ENCODE results near the gene NACC1. TPM values are rescaled to one million over a fixed set of nuclear protein-coding genes. Genes with fewer than 3 reads are reported as not detected.
A peak's percentile ranks its signal among the peaks of the same experiment; 100 is the strongest.

The NACC1 gene
- total and polyA plus RNA-seq, 2 of the 13 experiments (the other 11 are each of a cell fraction or from before 2014, with no cell fraction given), result 31.8 to 42.3 TPM

DNA sequence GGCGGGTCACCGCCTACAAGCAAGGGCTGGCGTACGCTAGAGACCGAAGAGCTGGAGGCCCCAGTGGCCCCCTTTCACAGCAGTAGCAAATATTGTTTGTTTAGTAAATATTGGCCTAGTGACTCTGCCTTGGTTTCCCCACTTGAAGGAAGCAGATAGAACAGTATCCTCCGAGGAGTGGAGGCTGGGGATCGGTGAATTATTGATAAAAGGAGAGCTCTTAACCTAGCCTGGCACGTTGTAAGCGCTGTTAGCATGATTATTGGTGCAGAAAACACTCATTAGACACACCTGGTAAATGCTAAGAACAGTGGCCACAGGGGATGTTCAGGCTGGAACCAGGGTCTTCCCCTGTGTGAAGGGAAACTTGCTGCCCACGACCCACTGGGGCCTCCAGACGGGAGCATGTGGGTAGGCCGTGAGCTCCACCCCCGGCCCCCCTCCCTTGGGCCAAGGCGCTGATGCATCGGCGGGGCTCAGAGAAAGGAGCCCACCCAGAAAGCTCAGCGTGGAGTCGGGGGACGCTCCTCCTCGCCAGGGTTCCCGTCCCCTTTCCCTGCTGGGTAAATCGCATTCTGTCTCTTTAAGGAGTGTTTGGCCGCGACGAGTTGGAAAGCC lies 34.4 kb downstream of the NACC1 start (continued):
- TF ChIP-seq HNF4G (IDR thresholded peaks at IDR 0.05; ENCODE audit: borderline replicate concordance, low read depth, low read length) (no peak), HNF4G (CRISPR knock-in tag; IDR thresholded peaks at IDR 0.05; ENCODE audit: borderline replicate concordance, low read depth) (no peak), ZNF547 (CRISPR knock-in tag; IDR thresholded peaks at IDR 0.05) (no peak), ZBTB25 (CRISPR knock-in tag; IDR thresholded peaks at IDR 0.05) (no peak), THAP8 (CRISPR knock-in tag; IDR thresholded peaks at IDR 0.05; ENCODE audit: borderline replicate concordance) (0 out of 2 replicates have a peak, but pooled peaks have one; percentile 16), ZNF782 (CRISPR knock-in tag; IDR thresholded peaks at IDR 0.05; ENCODE audit: borderline replicate concordance) (0 out of 2 replicates have a peak, but pooled peaks have one; percentile 30), ZNF687 (CRISPR knock-in tag; IDR thresholded peaks at IDR 0.05) (peak; percentile 60), TARDBP (CRISPR knock-in tag; IDR thresholded peaks at IDR 0.05) (no peak), SRSF9 (IDR thresholded peaks at IDR 0.05; ENCODE audit: borderline replicate concordance, insufficient read depth, low read depth, low read length, poor library complexity, severe bottlenecking) (no peak), ZNF878 (CRISPR knock-in tag; IDR thresholded peaks at IDR 0.05) (0 out of 2 replicates have a peak, but pooled peaks have one; percentile 24)
- TF ChIP-seq, protein P1, sequence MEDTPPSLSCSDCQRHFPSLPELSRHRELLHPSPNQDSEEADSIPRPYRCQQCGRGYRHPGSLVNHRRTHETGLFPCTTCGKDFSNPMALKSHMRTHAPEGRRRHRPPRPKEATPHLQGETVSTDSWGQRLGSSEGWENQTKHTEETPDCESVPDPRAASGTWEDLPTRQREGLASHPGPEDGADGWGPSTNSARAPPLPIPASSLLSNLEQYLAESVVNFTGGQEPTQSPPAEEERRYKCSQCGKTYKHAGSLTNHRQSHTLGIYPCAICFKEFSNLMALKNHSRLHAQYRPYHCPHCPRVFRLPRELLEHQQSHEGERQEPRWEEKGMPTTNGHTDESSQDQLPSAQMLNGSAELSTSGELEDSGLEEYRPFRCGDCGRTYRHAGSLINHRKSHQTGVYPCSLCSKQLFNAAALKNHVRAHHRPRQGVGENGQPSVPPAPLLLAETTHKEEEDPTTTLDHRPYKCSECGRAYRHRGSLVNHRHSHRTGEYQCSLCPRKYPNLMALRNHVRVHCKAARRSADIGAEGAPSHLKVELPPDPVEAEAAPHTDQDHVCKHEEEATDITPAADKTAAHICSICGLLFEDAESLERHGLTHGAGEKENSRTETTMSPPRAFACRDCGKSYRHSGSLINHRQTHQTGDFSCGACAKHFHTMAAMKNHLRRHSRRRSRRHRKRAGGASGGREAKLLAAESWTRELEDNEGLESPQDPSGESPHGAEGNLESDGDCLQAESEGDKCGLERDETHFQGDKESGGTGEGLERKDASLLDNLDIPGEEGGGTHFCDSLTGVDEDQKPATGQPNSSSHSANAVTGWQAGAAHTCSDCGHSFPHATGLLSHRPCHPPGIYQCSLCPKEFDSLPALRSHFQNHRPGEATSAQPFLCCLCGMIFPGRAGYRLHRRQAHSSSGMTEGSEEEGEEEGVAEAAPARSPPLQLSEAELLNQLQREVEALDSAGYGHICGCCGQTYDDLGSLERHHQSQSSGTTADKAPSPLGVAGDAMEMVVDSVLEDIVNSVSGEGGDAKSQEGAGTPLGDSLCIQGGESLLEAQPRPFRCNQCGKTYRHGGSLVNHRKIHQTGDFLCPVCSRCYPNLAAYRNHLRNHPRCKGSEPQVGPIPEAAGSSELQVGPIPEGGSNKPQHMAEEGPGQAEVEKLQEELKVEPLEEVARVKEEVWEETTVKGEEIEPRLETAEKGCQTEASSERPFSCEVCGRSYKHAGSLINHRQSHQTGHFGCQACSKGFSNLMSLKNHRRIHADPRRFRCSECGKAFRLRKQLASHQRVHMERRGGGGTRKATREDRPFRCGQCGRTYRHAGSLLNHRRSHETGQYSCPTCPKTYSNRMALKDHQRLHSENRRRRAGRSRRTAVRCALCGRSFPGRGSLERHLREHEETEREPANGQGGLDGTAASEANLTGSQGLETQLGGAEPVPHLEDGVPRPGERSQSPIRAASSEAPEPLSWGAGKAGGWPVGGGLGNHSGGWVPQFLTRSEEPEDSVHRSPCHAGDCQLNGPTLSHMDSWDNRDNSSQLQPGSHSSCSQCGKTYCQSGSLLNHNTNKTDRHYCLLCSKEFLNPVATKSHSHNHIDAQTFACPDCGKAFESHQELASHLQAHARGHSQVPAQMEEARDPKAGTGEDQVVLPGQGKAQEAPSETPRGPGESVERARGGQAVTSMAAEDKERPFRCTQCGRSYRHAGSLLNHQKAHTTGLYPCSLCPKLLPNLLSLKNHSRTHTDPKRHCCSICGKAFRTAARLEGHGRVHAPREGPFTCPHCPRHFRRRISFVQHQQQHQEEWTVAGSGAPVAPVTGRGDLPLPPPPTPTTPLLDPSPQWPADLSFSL (CRISPR knock-in tag; IDR thresholded peaks at IDR 0.05), result no peak
- TF ChIP-seq, protein P2, sequence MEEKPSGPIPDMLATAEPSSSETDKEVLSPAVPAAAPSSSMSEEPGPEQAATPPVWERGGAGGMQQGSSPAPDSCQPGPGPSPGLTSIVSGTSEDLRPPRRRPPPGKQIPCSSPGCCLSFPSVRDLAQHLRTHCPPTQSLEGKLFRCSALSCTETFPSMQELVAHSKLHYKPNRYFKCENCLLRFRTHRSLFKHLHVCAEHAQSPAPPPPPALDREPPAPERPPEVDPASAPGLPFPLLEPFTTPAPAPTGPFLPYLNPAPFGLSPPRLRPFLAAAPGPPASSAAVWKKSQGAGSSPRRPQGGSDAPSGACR (CRISPR knock-in tag; IDR thresholded peaks at IDR 0.05), result no peak
- TF ChIP-seq, protein P3, sequence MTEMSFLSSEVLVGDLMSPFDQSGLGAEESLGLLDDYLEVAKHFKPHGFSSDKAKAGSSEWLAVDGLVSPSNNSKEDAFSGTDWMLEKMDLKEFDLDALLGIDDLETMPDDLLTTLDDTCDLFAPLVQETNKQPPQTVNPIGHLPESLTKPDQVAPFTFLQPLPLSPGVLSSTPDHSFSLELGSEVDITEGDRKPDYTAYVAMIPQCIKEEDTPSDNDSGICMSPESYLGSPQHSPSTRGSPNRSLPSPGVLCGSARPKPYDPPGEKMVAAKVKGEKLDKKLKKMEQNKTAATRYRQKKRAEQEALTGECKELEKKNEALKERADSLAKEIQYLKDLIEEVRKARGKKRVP (CRISPR knock-in tag; IDR thresholded peaks at IDR 0.05), result peak in 1 of 2 experiments; percentile 20; a peak in 1 of 4 replicates

All from HepG2 (cell line).